Measurements from ENCODE around the gene CEP85L.

The CEP85L gene

DNA sequence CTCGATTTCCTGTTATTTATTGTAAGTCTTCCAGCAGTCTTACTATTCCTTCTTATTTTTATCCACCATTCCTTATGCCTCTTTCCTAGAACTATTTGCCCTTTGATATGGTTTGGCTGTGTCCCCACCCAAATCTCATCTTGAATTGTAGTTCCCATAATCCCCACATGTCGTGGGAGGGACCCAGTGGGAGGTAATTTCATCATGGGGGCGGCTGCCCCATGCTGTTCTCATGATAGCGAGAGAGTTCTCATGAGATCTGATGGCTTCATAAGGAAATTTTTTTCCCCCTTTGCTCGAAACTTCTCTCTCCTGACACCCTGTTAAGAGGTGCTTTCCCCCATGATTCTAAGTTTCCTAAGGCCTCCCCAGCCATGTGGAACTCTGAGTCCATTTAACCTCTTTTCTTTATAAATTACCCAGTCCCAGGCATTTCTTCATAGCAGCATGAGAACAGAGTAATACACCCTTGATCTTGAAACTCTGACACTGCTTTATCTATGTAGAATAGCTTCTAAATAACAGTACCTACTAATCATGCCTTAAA lies 54.5 kb downstream of the CEP85L start:
- DNase-seq (ENCODE audit: low read depth) = no peak
- TF ChIP-seq, protein P1, sequence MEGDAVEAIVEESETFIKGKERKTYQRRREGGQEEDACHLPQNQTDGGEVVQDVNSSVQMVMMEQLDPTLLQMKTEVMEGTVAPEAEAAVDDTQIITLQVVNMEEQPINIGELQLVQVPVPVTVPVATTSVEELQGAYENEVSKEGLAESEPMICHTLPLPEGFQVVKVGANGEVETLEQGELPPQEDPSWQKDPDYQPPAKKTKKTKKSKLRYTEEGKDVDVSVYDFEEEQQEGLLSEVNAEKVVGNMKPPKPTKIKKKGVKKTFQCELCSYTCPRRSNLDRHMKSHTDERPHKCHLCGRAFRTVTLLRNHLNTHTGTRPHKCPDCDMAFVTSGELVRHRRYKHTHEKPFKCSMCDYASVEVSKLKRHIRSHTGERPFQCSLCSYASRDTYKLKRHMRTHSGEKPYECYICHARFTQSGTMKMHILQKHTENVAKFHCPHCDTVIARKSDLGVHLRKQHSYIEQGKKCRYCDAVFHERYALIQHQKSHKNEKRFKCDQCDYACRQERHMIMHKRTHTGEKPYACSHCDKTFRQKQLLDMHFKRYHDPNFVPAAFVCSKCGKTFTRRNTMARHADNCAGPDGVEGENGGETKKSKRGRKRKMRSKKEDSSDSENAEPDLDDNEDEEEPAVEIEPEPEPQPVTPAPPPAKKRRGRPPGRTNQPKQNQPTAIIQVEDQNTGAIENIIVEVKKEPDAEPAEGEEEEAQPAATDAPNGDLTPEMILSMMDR (conservative IDR thresholded peaks at IDR 0.05; ENCODE audit: low read depth, low read length) = no peak
- no peak overlapping the region for H3K4me3 ChIP-seq (ENCODE audit: low read length)

DNA sequence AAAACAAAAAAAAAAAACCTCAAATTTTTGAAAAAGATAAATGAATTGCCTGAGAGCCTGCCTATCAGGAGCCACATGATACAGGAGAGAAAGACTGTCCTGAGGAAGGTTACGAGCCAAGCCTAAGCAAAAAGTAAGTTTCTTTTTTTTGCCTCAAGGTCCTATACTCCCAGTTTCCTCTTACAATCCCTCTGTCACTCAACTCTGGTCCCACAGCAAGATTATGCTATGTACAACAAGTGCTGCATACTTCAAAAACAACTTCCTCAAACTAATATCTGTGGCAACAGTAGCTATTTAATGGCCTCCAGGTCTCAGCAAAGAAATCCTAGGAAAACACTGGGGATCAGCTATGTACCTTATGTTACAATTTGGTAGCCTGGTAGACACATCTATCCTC lies 56.5 kb downstream of the CEP85L start:
- no peak overlapping the region for H3K4me3 ChIP-seq (ENCODE audit: low read length)
- DNase-seq (ENCODE audit: low read depth) = no peak
- TF ChIP-seq, protein P1 (conservative IDR thresholded peaks at IDR 0.05; ENCODE audit: low read depth, low read length) = no peak

DNA sequence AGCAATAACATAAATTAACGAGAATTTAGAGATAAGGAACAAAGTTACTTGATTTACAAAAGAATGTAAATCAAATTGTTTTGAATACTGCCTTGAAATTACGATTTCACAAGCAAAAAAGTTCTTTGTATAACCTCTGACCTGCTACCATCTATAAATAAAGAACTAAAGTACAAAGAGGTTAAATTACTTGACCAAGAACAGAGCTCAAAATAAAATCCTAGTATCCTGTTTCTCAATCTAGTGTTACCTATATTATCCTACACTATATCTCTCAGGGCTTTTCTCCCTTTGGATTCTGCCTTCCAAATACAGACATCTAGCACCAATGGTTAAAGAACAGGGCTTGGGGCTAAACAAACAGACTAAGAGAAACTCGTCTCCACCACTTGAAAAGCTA lies 59.5 kb downstream of the CEP85L start:
- no peak overlapping the region for H3K4me3 ChIP-seq (ENCODE audit: low read length)
- no peak for DNase-seq (ENCODE audit: low read depth)
- TF ChIP-seq, protein P1 (conservative IDR thresholded peaks at IDR 0.05; ENCODE audit: low read depth, low read length) = no peak

DNA sequence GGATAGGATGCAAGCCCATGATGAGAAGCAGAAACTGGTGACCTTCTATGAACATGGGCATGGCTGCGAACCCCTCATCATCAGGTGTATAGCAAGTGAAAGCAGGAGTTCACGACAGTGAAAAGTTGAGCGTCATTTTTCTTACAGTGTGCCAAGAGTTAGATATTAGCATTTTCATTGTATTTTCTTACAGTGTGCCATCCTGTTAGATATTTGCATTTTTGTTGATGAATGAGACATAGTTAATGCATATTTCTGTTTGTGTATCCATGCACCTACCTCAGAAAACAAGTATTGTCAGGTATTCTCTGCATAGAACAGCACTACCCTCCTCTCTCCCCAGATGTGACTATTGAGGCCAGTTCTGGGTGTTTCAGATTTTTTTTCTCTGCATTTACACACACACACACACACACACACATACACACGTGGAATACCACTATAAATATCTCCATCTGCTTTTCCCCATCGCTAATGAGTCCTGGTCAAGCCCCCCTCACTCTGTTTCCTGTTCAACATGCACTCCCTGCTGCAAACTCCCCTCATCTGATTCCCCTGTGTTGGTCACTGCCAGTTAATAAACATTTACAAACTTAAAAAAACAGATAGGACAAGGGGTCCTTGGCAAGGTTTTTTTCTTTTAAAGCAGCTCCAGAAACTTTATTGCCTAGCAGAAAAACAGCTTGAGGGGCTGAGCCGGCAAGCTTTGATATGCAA lies 61.6 kb downstream of the CEP85L start:
- H3K4me3 ChIP-seq (ENCODE audit: low read length) = no peak overlapping the region
- no peak for DNase-seq (ENCODE audit: low read depth)

DNA sequence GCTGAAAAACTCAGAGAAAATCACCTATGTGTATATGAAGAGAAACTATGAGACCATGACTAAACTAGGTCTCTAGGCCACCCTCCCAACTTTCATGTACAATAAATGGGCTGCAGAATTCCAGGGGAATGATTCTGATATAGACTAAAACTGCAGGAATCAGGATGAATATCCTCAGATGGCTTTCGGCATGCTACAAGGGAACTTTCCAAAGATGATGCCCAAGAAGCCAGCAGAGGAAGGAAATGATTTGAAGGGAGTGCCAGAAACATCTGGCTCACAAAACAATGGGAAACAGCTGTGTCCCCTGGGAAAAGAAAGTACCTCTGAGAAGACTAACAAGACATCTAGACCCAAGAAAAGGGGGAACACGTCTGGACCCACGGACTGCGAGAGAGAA lies 62.2 kb downstream of the CEP85L start:
- H3K4me3 ChIP-seq (ENCODE audit: low read length) = no peak overlapping the region
- DNase-seq (ENCODE audit: low read depth) = no peak
- TF ChIP-seq, protein P1 (conservative IDR thresholded peaks at IDR 0.05; ENCODE audit: low read depth, low read length) = no peak

More for the DNA sequence above, 61.6 kb downstream of the CEP85L start:
- TF ChIP-seq, protein P1 (conservative IDR thresholded peaks at IDR 0.05; ENCODE audit: low read depth, low read length) = no peak

DNA sequence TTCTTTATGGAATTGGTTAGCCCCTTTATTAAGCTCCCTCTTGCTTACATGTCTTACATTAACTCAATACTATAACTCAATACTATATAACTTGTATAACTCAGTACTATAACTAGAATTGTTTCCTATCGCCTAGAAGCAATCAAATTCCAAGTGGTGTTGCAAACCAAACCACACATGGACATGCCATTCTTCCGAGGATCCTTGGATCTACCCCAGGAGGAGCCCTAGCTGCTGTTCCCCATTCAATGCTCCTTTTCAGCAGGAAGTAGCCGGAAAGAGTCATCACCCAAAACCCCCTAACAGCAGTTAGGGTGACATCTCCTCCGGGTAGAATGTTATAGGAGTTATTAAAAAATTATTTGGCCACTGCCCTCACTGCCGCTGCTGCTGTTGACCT lies 62.8 kb downstream of the CEP85L start:
- H3K4me3 ChIP-seq (ENCODE audit: low read length) = no peak overlapping the region
- DNase-seq (ENCODE audit: low read depth) = no peak
- TF ChIP-seq, protein P1 (conservative IDR thresholded peaks at IDR 0.05; ENCODE audit: low read depth, low read length) = no peak
